Measurements from ENCODE around the gene ASCC3.

DNA sequence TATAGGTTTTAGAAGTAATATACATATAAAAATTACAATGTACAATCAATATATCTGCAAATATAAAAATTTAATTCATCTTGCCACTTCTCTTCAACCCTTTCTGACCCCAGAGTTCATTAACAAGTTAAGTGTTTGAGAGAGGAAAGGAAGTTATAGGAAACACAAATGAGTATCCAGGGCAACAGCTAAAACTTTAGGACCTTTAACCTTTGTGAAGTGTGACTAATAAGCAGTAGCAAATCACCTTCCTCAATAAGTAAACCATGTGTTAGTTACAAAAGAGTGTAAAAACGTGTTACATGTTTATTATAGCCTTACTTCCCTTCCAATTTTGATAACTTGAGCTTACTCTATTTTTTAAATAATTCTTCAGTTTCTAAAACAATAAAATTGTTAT is 343.0 kb downstream of the ASCC3 start:
- no peak for TF ChIP-seq EZH2 (IDR thresholded peaks at IDR 0.05; ENCODE audit: insufficient read depth, poor library complexity, severe bottlenecking)
- TF ChIP-seq EZH2phosphoT487 (IDR thresholded peaks at IDR 0.05; ENCODE audit: insufficient read depth, low read depth), result no peak

Measured in GM23248 (cell line).